ENCODE data around the gene PPP2R2D. TPM values are rescaled to one million over a fixed set of nuclear protein-coding genes. Genes with fewer than 3 reads are reported as not detected.

The PPP2R2D gene
- total RNA-seq, 1 experiment from 2014 or later, result 35.3 TPM

GRCh38 chr10:131998050-131998844 lies 97.4 kb downstream of the PPP2R2D start:
- no peak for DNase-seq (ENCODE audit: low read depth)

GRCh38 chr10:131998845-131999681 lies 98.3 kb downstream of the PPP2R2D start:
- no peak for DNase-seq (ENCODE audit: low read depth)

GRCh38 chr10:132001238-132001972 lies 100.6 kb downstream of the PPP2R2D start:
- peak; percentile 66 for DNase-seq (ENCODE audit: low read depth)

- no peak for DNase-seq (ENCODE audit: low read depth)
Measured at GRCh38 chr10:132002004-132002403, 101.2 kb downstream of the PPP2R2D start.

GRCh38 chr10:132003282-132003924 lies 102.6 kb downstream of the PPP2R2D start:
- DNase-seq (ENCODE audit: low read depth), result no peak

- DNase-seq (ENCODE audit: low read depth), result no peak
Measured at GRCh38 chr10:132004052-132004451, 103.2 kb downstream of the PPP2R2D start.

GRCh38 chr10:132005147-132005546 lies 104.3 kb downstream of the PPP2R2D start:
- no peak for DNase-seq (ENCODE audit: low read depth)

GRCh38 chr10:132006966-132007365 lies 106.2 kb downstream of the PPP2R2D start:
- no peak for DNase-seq (ENCODE audit: low read depth)

GRCh38 chr10:132007681-132008080 lies 106.9 kb downstream of the PPP2R2D start:
- DNase-seq (ENCODE audit: low read depth), result no peak

Other genes with a start within 250 kb of the PPP2R2D start
- gene BNIP3, start 80.9 kb downstream of the PPP2R2D start, total RNA-seq (2014; rRNA removed; shearing (Covaris generic)), result 314 and 385 TPM in 2 replicates
- not detected in 2 replicates for gene JAKMIP3, start 164.9 kb downstream of the PPP2R2D start, total RNA-seq (2014; rRNA removed; shearing (Covaris generic))